Neuronal stem cell (in vitro differentiated cells): ENCODE data around the gene SHISA9.

Experiments used
- DNase-seq: peaks from one replicate; pipeline ENCODE4 v3.0.0-alpha.2; 2013; ENCODE audit warnings: low spot score
- H2AFZ ChIP-seq: one replicate; pipeline ENCODE4 v1.6.1; 2013; ENCODE audit warnings: mild to moderate bottlenecking, low read length, inconsistent platforms
- H2AK5ac ChIP-seq: 2 replicates; pipeline ENCODE4 v1.6.1; 2013; ENCODE audit warnings: low read depth, mild to moderate bottlenecking, inconsistent platforms, low read length, moderate library complexity, mixed read lengths
- H2BK120ac ChIP-seq: 2 replicates; pipeline ENCODE4 v1.6.1; 2013; ENCODE audit warnings: low read depth, mild to moderate bottlenecking, inconsistent platforms, low read length, moderate library complexity, mixed read lengths
- H2BK12ac ChIP-seq: one replicate; pipeline ENCODE4 v1.6.1; 2013; ENCODE audit warnings: low read length, inconsistent platforms
- H2BK15ac ChIP-seq: 2 replicates; pipeline ENCODE4 v1.6.1; 2013; ENCODE audit warnings: mild to moderate bottlenecking, low read length, inconsistent platforms, mixed read lengths
- H2BK5ac ChIP-seq: one replicate; pipeline ENCODE4 v1.6.1; 2013; ENCODE audit warnings: inconsistent platforms, mild to moderate bottlenecking, low read length, moderate library complexity
- H3K14ac ChIP-seq: one replicate; pipeline ENCODE4 v1.6.1; 2013; ENCODE audit warnings: low read length, inconsistent platforms
- H3K18ac ChIP-seq: 2 replicates; pipeline ENCODE4 v1.6.1; 2013; ENCODE audit warnings: low read length, inconsistent platforms
- H3K23ac ChIP-seq: 2 replicates; pipeline ENCODE4 v1.6.1; 2013; ENCODE audit warnings: low read depth, mild to moderate bottlenecking, mixed read lengths, low read length, inconsistent platforms; ENCODE audit not compliant: poor library complexity
- H3K27ac ChIP-seq: replicated peaks from 3 replicates; pipeline ENCODE4 v1.5.1; 2013; ENCODE audit warnings: low read length, inconsistent platforms
- H3K27me3 ChIP-seq, 3 experiments: 2 replicates each; pipeline ENCODE4 v1.6.1; 2013; ENCODE audit warnings: low read length in 3 of 3, mild to moderate bottlenecking in 2 of 3, inconsistent platforms in 1 of 3, low read depth in 1 of 3, mixed read lengths in 1 of 3, moderate library complexity in 1 of 3; ENCODE audit not compliant: control insufficient read depth in 3 of 3, insufficient read depth in 3 of 3
- H3K36me3 ChIP-seq, 2 donors: replicated peaks in 1 of 2; 2 replicates each; pipeline ENCODE4 v1.6.1; 2013; ENCODE audit warnings: low read length in 2 of 2; ENCODE audit not compliant: control insufficient read depth in 2 of 2, insufficient read depth in 2 of 2
- H3K4ac ChIP-seq: 2 replicates; pipeline ENCODE4 v1.6.1; 2013; ENCODE audit warnings: inconsistent platforms, mild to moderate bottlenecking, low read length, moderate library complexity
- H3K4me1 ChIP-seq, 2 donors: 1 replicate in 1 of 2; 2 replicates in 1 of 2; pipeline ENCODE4 v1.6.1; 2013; ENCODE audit warnings: low read length in 2 of 2, low read depth in 1 of 2; ENCODE audit not compliant: control insufficient read depth in 2 of 2, insufficient read depth in 1 of 2
- H3K4me2 ChIP-seq: one replicate; pipeline ENCODE4 v1.6.1; 2013; ENCODE audit warnings: mild to moderate bottlenecking, low read length, inconsistent platforms; ENCODE audit not compliant: insufficient read depth, poor library complexity, severe bottlenecking
- H3K4me3 ChIP-seq, 2 donors: 2 replicates each; pipeline ENCODE4 v1.5.1; 2013; ENCODE audit warnings: low read length in 2 of 2, mild to moderate bottlenecking in 2 of 2, inconsistent platforms in 1 of 2, moderate library complexity in 1 of 2
- H3K79me1 ChIP-seq: one replicate; pipeline ENCODE4 v1.6.1; 2013; ENCODE audit warnings: low read depth, mild to moderate bottlenecking, inconsistent platforms, low read length, moderate library complexity
- H3K9ac ChIP-seq: one replicate; pipeline ENCODE4 v1.6.1; 2013; ENCODE audit warnings: mild to moderate bottlenecking, low read depth, low read length, inconsistent platforms; ENCODE audit not compliant: poor library complexity
- H3K9me3 ChIP-seq, 2 donors: replicated peaks in 1 of 2; 2 replicates each; pipeline versions ENCODE3 to v1.6.1; 2013; ENCODE audit warnings: low read length in 2 of 2, mild to moderate bottlenecking in 2 of 2, inconsistent platforms in 1 of 2, low read depth in 1 of 2, mixed read lengths in 1 of 2, moderate library complexity in 1 of 2; ENCODE audit not compliant: control insufficient read depth in 2 of 2, insufficient read depth in 1 of 2
- H4K8ac ChIP-seq: one replicate; pipeline ENCODE4 v1.6.1; 2013; ENCODE audit warnings: low read depth, mild to moderate bottlenecking, inconsistent platforms, low read length, moderate library complexity
- H4K91ac ChIP-seq: one replicate; pipeline ENCODE4 v1.6.1; 2013; ENCODE audit warnings: low read length, low read depth, mild to moderate bottlenecking, inconsistent platforms; ENCODE audit not compliant: poor library complexity
- WGBS, 2 donors: extraction: QIAGEN DNeasy Blood & Tissue Kit; methylation state at CpG; one replicate each; pipeline ENCODE4 v1.1.7; 2013; ENCODE audit warnings: missing lambda C conversion rate in 2 of 2, mixed read lengths in 1 of 2; ENCODE audit not compliant: insufficient read length in 2 of 2, insufficient replicate concordance in 1 of 2; ENCODE audit errors: extremely low coverage in 2 of 2; 5-methylcytosine and 5-hydroxymethylcytosine counted together

Gene SHISA9

GRCh38 chr16:12925026-12925800, 23.8 kb downstream of the SHISA9 start:
- Histone ChIP-seq H3K9me3 (no peaks in the 10 kb centered on the region), H3K27ac (no peak overlapping the region), H4K8ac (no peak overlapping the region), H2AFZ (no peak overlapping the region), H3K4me2 (no peak overlapping the region), H3K79me1 (no peaks in the 10 kb centered on the region), H2BK15ac (no peak overlapping the region), H3K18ac (no peak overlapping the region), H3K36me3 (no peaks in the 10 kb centered on the region), H2BK5ac (no peak overlapping the region), H3K4me1 (no peaks in the 10 kb centered on the region), H2BK12ac (no peak overlapping the region), H3K23ac (no peak overlapping the region), H3K9ac (no peak overlapping the region), H3K14ac (no peak overlapping the region), H4K91ac (no peak overlapping the region), H2AK5ac (no peak overlapping the region), H3K27me3 (no peaks in the 10 kb centered on the region), H3K4ac (no peak overlapping the region), H3K4me3 (no peak overlapping the region), H2BK120ac (no peak overlapping the region)
- no peak for DNase-seq
- no CpG with 5 or more reads among the region's 7 CpGs for whole genome bisulfite sequencing, 2 donors

- no peak overlapping the region for H3K23ac ChIP-seq
- H2BK15ac ChIP-seq, result no peak overlapping the region
- H2BK5ac ChIP-seq, result no peak overlapping the region
- no peak overlapping the region for H3K14ac ChIP-seq
- no peak overlapping the region for H3K9ac ChIP-seq
- no peaks in the 10 kb centered on the region for H3K9me3 ChIP-seq
- H2AK5ac ChIP-seq, result no peak overlapping the region
- no peak for DNase-seq
- no CpG with 5 or more reads among the region's 3 CpGs for WGBS, 2 donors
- no peak overlapping the region for H3K27ac ChIP-seq
- no peak overlapping the region for H3K4me2 ChIP-seq
- no peaks in the 10 kb centered on the region for H3K4me1 ChIP-seq
- no peak overlapping the region for H3K4ac ChIP-seq
- no peak overlapping the region for H2AFZ ChIP-seq
- no peaks in the 10 kb centered on the region for H3K27me3 ChIP-seq
- H3K4me3 ChIP-seq, result no peak overlapping the region
- H4K91ac ChIP-seq, result no peak overlapping the region
- H2BK12ac ChIP-seq, result no peak overlapping the region
- no peak overlapping the region for H2BK120ac ChIP-seq
- H4K8ac ChIP-seq, result no peak overlapping the region
- no peaks in the 10 kb centered on the region for H3K79me1 ChIP-seq
- H3K18ac ChIP-seq, result no peak overlapping the region
- no peaks in the 10 kb centered on the region for H3K36me3 ChIP-seq
These were observed 26.2 kb downstream of the SHISA9 start for GRCh38 chr16:12927591-12927990.

- Histone ChIP-seq H2AFZ (no peak overlapping the region), H4K8ac (no peak overlapping the region), H3K36me3 (no peaks in the 10 kb centered on the region), H2BK15ac (no peak overlapping the region), H3K23ac (no peak overlapping the region), H3K9me3 (no peaks in the 10 kb centered on the region), H3K4me3 (no peak overlapping the region), H2BK5ac (no peak overlapping the region), H3K79me1 (no peaks in the 10 kb centered on the region), H4K91ac (no peak overlapping the region), H3K4ac (no peak overlapping the region), H3K27ac (no peak overlapping the region), H2AK5ac (no peak overlapping the region), H3K4me1 (no peaks in the 10 kb centered on the region), H3K4me2 (no peak overlapping the region), H3K18ac (no peak overlapping the region), H3K14ac (no peak overlapping the region), H3K9ac (no peak overlapping the region), H3K27me3 (no peaks in the 10 kb centered on the region), H2BK12ac (no peak overlapping the region), H2BK120ac (no peak overlapping the region)
- no CpG with 5 or more reads among the region's 4 CpGs for WGBS, 2 donors
- no peak for DNase-seq
These were observed 29.5 kb downstream of the SHISA9 start for GRCh38 chr16:12930881-12931280.

- H2BK12ac ChIP-seq, result no peak overlapping the region
- H2BK120ac ChIP-seq, result no peak overlapping the region
- H3K79me1 ChIP-seq, result no peaks in the 10 kb centered on the region
- no peak overlapping the region for H4K8ac ChIP-seq
- H3K14ac ChIP-seq, result no peak overlapping the region
- no peak for DNase-seq
- H3K4me2 ChIP-seq, result no peak overlapping the region
- no peak overlapping the region for H3K4me3 ChIP-seq
- H2AK5ac ChIP-seq, result no peak overlapping the region
- WGBS, 2 donors, result no CpG with 5 or more reads among the region's 2 CpGs
- no peak overlapping the region for H3K23ac ChIP-seq
- H3K36me3 ChIP-seq, result no peaks in the 10 kb centered on the region
- H3K4me1 ChIP-seq, result no peaks in the 10 kb centered on the region
- no peak overlapping the region for H2BK15ac ChIP-seq
- H3K27me3 ChIP-seq, result no peaks in the 10 kb centered on the region
- no peak overlapping the region for H2BK5ac ChIP-seq
- no peak overlapping the region for H2AFZ ChIP-seq
- H3K9me3 ChIP-seq, result no peaks in the 10 kb centered on the region
- H3K4ac ChIP-seq, result no peak overlapping the region
- no peak overlapping the region for H4K91ac ChIP-seq
- no peak overlapping the region for H3K9ac ChIP-seq
- no peak overlapping the region for H3K18ac ChIP-seq
- H3K27ac ChIP-seq, result no peak overlapping the region
These were observed 35.0 kb downstream of the SHISA9 start for GRCh38 chr16:12936391-12936790.
